Measurements from ENCODE around the gene GFRA1.

DNA sequence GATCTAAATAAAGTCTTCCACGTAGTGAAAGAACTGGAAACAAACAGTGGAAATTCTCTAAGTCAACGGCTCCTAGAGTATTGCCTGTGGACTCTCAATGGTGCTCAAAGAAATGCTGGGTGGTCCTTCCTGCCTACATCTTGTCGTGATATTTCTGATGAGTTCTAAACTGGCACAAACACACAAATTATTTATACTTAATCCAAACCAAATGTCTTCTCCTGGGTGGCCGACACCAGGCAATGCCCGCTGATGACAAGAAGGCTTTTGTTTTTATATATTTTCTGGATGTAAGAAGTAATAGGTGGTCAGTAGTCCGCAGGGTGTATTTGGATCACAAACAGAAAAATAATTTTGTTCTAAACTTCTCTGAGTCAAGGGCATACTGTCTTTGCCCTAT is 178.7 kb downstream of the GFRA1 start:
- TF ChIP-seq RFX5 (IDR thresholded peaks at IDR 0.05): no peak
- TF ChIP-seq, protein P1, sequence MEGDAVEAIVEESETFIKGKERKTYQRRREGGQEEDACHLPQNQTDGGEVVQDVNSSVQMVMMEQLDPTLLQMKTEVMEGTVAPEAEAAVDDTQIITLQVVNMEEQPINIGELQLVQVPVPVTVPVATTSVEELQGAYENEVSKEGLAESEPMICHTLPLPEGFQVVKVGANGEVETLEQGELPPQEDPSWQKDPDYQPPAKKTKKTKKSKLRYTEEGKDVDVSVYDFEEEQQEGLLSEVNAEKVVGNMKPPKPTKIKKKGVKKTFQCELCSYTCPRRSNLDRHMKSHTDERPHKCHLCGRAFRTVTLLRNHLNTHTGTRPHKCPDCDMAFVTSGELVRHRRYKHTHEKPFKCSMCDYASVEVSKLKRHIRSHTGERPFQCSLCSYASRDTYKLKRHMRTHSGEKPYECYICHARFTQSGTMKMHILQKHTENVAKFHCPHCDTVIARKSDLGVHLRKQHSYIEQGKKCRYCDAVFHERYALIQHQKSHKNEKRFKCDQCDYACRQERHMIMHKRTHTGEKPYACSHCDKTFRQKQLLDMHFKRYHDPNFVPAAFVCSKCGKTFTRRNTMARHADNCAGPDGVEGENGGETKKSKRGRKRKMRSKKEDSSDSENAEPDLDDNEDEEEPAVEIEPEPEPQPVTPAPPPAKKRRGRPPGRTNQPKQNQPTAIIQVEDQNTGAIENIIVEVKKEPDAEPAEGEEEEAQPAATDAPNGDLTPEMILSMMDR (IDR thresholded peaks at IDR 0.05): no peak
- no peak for TF ChIP-seq ESRRA (IDR thresholded peaks at IDR 0.05; ENCODE audit: borderline replicate concordance, low read length)
- TF ChIP-seq, protein P2, sequence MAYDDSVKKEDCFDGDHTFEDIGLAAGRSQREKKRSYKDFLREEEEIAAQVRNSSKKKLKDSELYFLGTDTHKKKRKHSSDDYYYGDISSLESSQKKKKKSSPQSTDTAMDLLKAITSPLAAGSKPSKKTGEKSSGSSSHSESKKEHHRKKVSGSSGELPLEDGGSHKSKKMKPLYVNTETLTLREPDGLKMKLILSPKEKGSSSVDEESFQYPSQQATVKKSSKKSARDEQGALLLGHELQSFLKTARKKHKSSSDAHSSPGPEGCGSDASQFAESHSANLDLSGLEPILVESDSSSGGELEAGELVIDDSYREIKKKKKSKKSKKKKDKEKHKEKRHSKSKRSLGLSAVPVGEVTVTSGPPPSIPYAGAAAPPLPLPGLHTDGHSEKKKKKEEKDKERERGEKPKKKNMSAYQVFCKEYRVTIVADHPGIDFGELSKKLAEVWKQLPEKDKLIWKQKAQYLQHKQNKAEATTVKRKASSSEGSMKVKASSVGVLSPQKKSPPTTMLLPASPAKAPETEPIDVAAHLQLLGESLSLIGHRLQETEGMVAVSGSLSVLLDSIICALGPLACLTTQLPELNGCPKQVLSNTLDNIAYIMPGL (CRISPR knock-in tag; IDR thresholded peaks at IDR 0.05; ENCODE audit: borderline replicate concordance): no peak
- no peak for TF ChIP-seq NPAS2 (CRISPR knock-in tag; IDR thresholded peaks at IDR 0.05; ENCODE audit: borderline replicate concordance)
- TF ChIP-seq MAFK (IDR thresholded peaks at IDR 0.05; ENCODE audit: partially characterized antibody): no peak
- TF ChIP-seq, protein P3, sequence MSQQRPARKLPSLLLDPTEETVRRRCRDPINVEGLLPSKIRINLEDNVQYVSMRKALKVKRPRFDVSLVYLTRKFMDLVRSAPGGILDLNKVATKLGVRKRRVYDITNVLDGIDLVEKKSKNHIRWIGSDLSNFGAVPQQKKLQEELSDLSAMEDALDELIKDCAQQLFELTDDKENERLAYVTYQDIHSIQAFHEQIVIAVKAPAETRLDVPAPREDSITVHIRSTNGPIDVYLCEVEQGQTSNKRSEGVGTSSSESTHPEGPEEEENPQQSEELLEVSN (IDR thresholded peaks at IDR 0.05; ENCODE audit: borderline replicate concordance, low read depth): no peak
- TF ChIP-seq ZNF302 (CRISPR knock-in tag; IDR thresholded peaks at IDR 0.05): no peak
- TF ChIP-seq EP300 (IDR thresholded peaks at IDR 0.05): no peak
- no peak for TF ChIP-seq JUNB (IDR thresholded peaks at IDR 0.05)
- TF ChIP-seq, protein P4, sequence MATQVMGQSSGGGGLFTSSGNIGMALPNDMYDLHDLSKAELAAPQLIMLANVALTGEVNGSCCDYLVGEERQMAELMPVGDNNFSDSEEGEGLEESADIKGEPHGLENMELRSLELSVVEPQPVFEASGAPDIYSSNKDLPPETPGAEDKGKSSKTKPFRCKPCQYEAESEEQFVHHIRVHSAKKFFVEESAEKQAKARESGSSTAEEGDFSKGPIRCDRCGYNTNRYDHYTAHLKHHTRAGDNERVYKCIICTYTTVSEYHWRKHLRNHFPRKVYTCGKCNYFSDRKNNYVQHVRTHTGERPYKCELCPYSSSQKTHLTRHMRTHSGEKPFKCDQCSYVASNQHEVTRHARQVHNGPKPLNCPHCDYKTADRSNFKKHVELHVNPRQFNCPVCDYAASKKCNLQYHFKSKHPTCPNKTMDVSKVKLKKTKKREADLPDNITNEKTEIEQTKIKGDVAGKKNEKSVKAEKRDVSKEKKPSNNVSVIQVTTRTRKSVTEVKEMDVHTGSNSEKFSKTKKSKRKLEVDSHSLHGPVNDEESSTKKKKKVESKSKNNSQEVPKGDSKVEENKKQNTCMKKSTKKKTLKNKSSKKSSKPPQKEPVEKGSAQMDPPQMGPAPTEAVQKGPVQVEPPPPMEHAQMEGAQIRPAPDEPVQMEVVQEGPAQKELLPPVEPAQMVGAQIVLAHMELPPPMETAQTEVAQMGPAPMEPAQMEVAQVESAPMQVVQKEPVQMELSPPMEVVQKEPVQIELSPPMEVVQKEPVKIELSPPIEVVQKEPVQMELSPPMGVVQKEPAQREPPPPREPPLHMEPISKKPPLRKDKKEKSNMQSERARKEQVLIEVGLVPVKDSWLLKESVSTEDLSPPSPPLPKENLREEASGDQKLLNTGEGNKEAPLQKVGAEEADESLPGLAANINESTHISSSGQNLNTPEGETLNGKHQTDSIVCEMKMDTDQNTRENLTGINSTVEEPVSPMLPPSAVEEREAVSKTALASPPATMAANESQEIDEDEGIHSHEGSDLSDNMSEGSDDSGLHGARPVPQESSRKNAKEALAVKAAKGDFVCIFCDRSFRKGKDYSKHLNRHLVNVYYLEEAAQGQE (IDR thresholded peaks at IDR 0.05): no peak
- TF ChIP-seq, protein P5, sequence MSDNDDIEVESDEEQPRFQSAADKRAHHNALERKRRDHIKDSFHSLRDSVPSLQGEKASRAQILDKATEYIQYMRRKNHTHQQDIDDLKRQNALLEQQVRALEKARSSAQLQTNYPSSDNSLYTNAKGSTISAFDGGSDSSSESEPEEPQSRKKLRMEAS (IDR thresholded peaks at IDR 0.05): no peak
